Ishikawa (cell line): ENCODE measurements around the gene CTNND2.

Source experiments
- CEBPB ChIP-seq: IDR thresholded peaks from 2 replicates; pipeline ENCODE4 v1.6.1; 2012
- CREB1 ChIP-seq: IDR thresholded peaks from 2 replicates; pipeline ENCODE4 v1.6.1; 2012; ENCODE audit warnings: low read depth
- EGR1 ChIP-seq: IDR thresholded peaks from 2 replicates; pipeline ENCODE4 v1.6.1; 2012
- EP300 ChIP-seq: IDR thresholded peaks from 2 replicates; pipeline ENCODE4 v1.6.1; 2012; ENCODE audit warnings: borderline replicate concordance
- FOXM1 ChIP-seq: IDR thresholded peaks from 2 replicates; pipeline ENCODE4 v1.6.1; 2012; ENCODE audit warnings: low read depth, borderline replicate concordance
- MAX ChIP-seq: IDR thresholded peaks from 2 replicates; pipeline ENCODE4 v1.6.1; 2012
- NFIC ChIP-seq: IDR thresholded peaks from 2 replicates; pipeline ENCODE4 v1.6.1; 2012
- RAD21 ChIP-seq: IDR thresholded peaks from 2 replicates; pipeline ENCODE4 v1.6.1; 2012; ENCODE audit warnings: low read depth
- REST ChIP-seq: IDR thresholded peaks from 2 replicates; pipeline ENCODE4 v1.6.1; 2012; ENCODE audit warnings: low read depth, mild to moderate bottlenecking
- TAF1 ChIP-seq: IDR thresholded peaks from 2 replicates; pipeline ENCODE4 v1.6.1; 2012; ENCODE audit warnings: low read depth, mild to moderate bottlenecking
- TCF12 ChIP-seq: IDR thresholded peaks from 2 replicates; pipeline ENCODE4 v1.6.1; 2012; ENCODE audit warnings: low read depth
- TEAD4 ChIP-seq: IDR thresholded peaks from 2 replicates; pipeline ENCODE4 v1.6.1; 2012
- USF1 ChIP-seq: IDR thresholded peaks from 2 replicates; pipeline ENCODE4 v1.6.1; 2012
- YY1 ChIP-seq: IDR thresholded peaks from 2 replicates; pipeline ENCODE4 v1.6.1; 2012; ENCODE audit warnings: low read depth
- ZBTB7A ChIP-seq: IDR thresholded peaks from 2 replicates; pipeline ENCODE4 v1.6.1; 2012; ENCODE audit warnings: low read depth

The CTNND2 gene

GRCh38 chr5:11687498-11687897 lies 216.7 kb downstream of the CTNND2 start:
- TF ChIP-seq TCF12 (no peak), CREB1 (no peak), MAX (no peak), EGR1 (no peak)

- TF ChIP-seq TCF12 = no peak
- no peak for TF ChIP-seq USF1
- TF ChIP-seq FOXM1 = no peak
- TF ChIP-seq REST = no peak
- no peak for TF ChIP-seq ZBTB7A
These were observed 219.6 kb downstream of the CTNND2 start for GRCh38 chr5:11684607-11685006.

GRCh38 chr5:11683666-11684065 lies 220.6 kb downstream of the CTNND2 start:
- TF ChIP-seq CEBPB (no peak), EP300 (no peak), MAX (no peak), ZBTB7A (no peak), REST (no peak), YY1 (no peak), NFIC (no peak), TEAD4 (no peak), EGR1 (no peak), TCF12 (no peak), FOXM1 (no peak)

GRCh38 chr5:11681796-11682195 lies 222.4 kb downstream of the CTNND2 start:
- TF ChIP-seq NFIC = no peak
- TF ChIP-seq MAX = no peak
- no peak for TF ChIP-seq ZBTB7A
- no peak for TF ChIP-seq FOXM1
- no peak for TF ChIP-seq YY1
- TF ChIP-seq TAF1 = no peak
- no peak for TF ChIP-seq USF1
- TF ChIP-seq EP300 = no peak
- TF ChIP-seq EGR1 = no peak
- no peak for TF ChIP-seq TCF12
- TF ChIP-seq CREB1 = no peak
- TF ChIP-seq RAD21 = no peak
- TF ChIP-seq TEAD4 = no peak

- TF ChIP-seq NFIC (no peak), TAF1 (no peak), RAD21 (no peak)
These were observed 224.6 kb downstream of the CTNND2 start for GRCh38 chr5:11679676-11680075.

GRCh38 chr5:11675184-11675583 lies 229.1 kb downstream of the CTNND2 start:
- TF ChIP-seq ZBTB7A (no peak), TCF12 (no peak), TAF1 (no peak), TEAD4 (no peak), YY1 (no peak), EP300 (no peak), NFIC (no peak), EGR1 (no peak), REST (no peak), MAX (no peak), CREB1 (no peak), USF1 (no peak), CEBPB (no peak), FOXM1 (no peak), RAD21 (no peak)
